SU-DHL-6 (cell line): Measurements from ENCODE around the gene GID4.

ENCODE experiments used
- EZH2phosphoT487 ChIP-seq: fragments of 200-600 bp; sonication (generic), shearing (Covaris generic); conservative IDR thresholded peaks from 2 replicates; pipeline ENCODE4 v1.6.1; 2018; ENCODE audit warnings: mild to moderate bottlenecking, antibody characterized with exemption, low read length, moderate library complexity, mixed read lengths
- TF ChIP-seq, protein P1 (sequence below): fragments of 200-600 bp; sonication (generic); IDR thresholded peaks from one replicate; pipeline ENCODE4 v1.5.1; 2017; ENCODE audit warnings: antibody characterized with exemption, mild to moderate bottlenecking, low read length, moderate library complexity; ENCODE audit not compliant: insufficient read depth, poor library complexity, severe bottlenecking

DNA sequence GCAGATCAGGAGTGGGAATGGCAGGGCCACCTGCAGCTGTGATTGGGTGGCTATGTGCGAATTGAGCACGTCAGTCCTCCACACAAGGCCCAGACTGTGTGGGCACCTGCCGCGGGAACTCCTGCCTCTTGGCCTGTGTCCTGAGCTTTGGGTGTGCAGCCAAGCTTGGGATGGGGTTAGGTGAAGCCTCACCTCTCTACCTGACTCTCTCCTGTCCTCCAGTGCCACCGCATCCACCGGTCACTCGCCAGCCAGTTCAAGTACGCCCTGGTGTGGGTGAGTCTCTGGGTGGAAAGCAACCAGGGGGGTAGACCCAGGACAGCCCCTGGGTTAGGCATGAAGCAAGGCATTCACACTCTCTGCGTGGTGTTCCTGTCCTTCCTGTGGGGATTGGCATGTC, 67.0 kb downstream of the GID4 start:
- TF ChIP-seq, protein P1, sequence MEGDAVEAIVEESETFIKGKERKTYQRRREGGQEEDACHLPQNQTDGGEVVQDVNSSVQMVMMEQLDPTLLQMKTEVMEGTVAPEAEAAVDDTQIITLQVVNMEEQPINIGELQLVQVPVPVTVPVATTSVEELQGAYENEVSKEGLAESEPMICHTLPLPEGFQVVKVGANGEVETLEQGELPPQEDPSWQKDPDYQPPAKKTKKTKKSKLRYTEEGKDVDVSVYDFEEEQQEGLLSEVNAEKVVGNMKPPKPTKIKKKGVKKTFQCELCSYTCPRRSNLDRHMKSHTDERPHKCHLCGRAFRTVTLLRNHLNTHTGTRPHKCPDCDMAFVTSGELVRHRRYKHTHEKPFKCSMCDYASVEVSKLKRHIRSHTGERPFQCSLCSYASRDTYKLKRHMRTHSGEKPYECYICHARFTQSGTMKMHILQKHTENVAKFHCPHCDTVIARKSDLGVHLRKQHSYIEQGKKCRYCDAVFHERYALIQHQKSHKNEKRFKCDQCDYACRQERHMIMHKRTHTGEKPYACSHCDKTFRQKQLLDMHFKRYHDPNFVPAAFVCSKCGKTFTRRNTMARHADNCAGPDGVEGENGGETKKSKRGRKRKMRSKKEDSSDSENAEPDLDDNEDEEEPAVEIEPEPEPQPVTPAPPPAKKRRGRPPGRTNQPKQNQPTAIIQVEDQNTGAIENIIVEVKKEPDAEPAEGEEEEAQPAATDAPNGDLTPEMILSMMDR, result no peak
- no peak for TF ChIP-seq EZH2phosphoT487
